ENCODE measurements around the gene MEST.
"Not testable (repeated sequence)": the region's sequence is repeated elsewhere in the genome, so short reads cannot be mapped to it uniquely, and the experiment has no call there.

Gene MEST

GRCh38 chr7:130527752-130528355 lies 36.0 kb downstream of the MEST start:
- not testable (repeated sequence) for DNase-seq

GRCh38 chr7:130529417-130529816 lies 37.5 kb downstream of the MEST start:
- no peak for DNase-seq

GRCh38 chr7:130537894-130538293 lies 46.0 kb downstream of the MEST start:
- DNase-seq: not testable (repeated sequence)

- DNase-seq: not testable (repeated sequence)
These were observed 49.4 kb downstream of the MEST start for GRCh38 chr7:130541287-130541686.

- not testable (repeated sequence) for DNase-seq
These were observed 50.4 kb downstream of the MEST start for GRCh38 chr7:130542297-130542696.

- no peak for DNase-seq
These were observed 51.7 kb downstream of the MEST start for GRCh38 chr7:130543487-130544010.

GRCh38 chr7:130544356-130544755 lies 52.5 kb downstream of the MEST start:
- no peak for DNase-seq

GRCh38 chr7:130553398-130554029 lies 61.6 kb downstream of the MEST start:
- DNase-seq: no peak

- no peak for DNase-seq
These were observed 62.6 kb downstream of the MEST start for GRCh38 chr7:130554481-130554880.
